ENCODE data around the gene STK11.
A peak's percentile ranks its signal among the peaks of the same experiment; 100 is the strongest.

STK11 gene

GRCh38 chr19:1240925-1241324 is 35.3 kb downstream of the STK11 start:
- Histone ChIP-seq H3K27ac (replicated peaks; ENCODE audit: low read length) (no peak overlapping the region), H4K91ac (ENCODE audit: low read depth, low read length, poor library complexity) (no peak overlapping the region), H2BK120ac (ENCODE audit: low read depth, low read length) (no peak overlapping the region), H3K4me2 (ENCODE audit: insufficient read depth, low read length, poor library complexity, severe bottlenecking) (no peak overlapping the region), H2BK12ac (ENCODE audit: low read length) (peak overlapping the region; percentile 84), H2AK5ac (ENCODE audit: low read depth, low read length) (peak overlapping the region; percentile 90), H4K8ac (ENCODE audit: low read depth, low read length) (no peak overlapping the region), H3K36me3 (replicated peaks in 1 of 2; ENCODE audit: control insufficient read depth in 2 of 2, insufficient read depth in 2 of 2, low read length in 2 of 2) (peaks cover 1 to 10% of the 10 kb centered on the region in 2 donors), H3K4ac (ENCODE audit: low read length) (no peak overlapping the region), H3K27me3 (ENCODE audit: control insufficient read depth in 3 of 3, insufficient read depth in 3 of 3, low read depth in 1 of 3, low read length in 3 of 3) (no peaks in the 10 kb centered on the region), H3K4me1 (ENCODE audit: control insufficient read depth in 2 of 2, insufficient read depth in 1 of 2, low read depth in 1 of 2, low read length in 2 of 2) (peaks cover 29 to 37% of the 10 kb centered on the region in 2 donors), H2AFZ (ENCODE audit: low read length) (peak overlapping the region; percentile 89), H3K9me3 (replicated peaks in 1 of 2; ENCODE audit: control insufficient read depth in 2 of 2, insufficient read depth in 1 of 2, low read depth in 1 of 2, low read length in 2 of 2) (no peaks in the 10 kb centered on the region), H3K18ac (ENCODE audit: low read length) (no peak overlapping the region), H3K14ac (ENCODE audit: low read length) (no peak overlapping the region), H2BK5ac (ENCODE audit: low read length) (no peak overlapping the region), H3K9ac (ENCODE audit: low read depth, low read length, poor library complexity) (peak overlapping the region; percentile 44), H3K23ac (ENCODE audit: low read depth, low read length, poor library complexity) (no peak overlapping the region), H2BK15ac (ENCODE audit: low read length) (no peak overlapping the region), H3K79me1 (ENCODE audit: low read depth, low read length) (peaks cover 21% of the 10 kb centered on the region), H3K4me3 (ENCODE audit: low read length in 2 of 2) (peak overlapping the region in 1 of 2 donors; percentile 63)
- DNase-seq (ENCODE audit: low spot score): no peak
- no CpG with 5 or more reads among the region's 15 CpGs for WGBS, 2 donors (ENCODE audit: extremely low coverage in 2 of 2, insufficient read length in 2 of 2, insufficient replicate concordance in 1 of 2)

GRCh38 chr19:1241417-1242095 is 36.0 kb downstream of the STK11 start, which contains the start of gene ATP5F1D:
ATP5F1D (plus strand) TSS chr19:1241751; CDS start chr19:1241851, 100 bp downstream.
- Histone ChIP-seq H4K91ac (ENCODE audit: low read depth, low read length, poor library complexity) (no peak within 1 kb of the TSS), H3K4me2 (ENCODE audit: insufficient read depth, low read length, poor library complexity, severe bottlenecking) (peak within 1 kb of the TSS; percentile 68), H2BK15ac (ENCODE audit: low read length) (peak within 1 kb of the TSS; percentile 96), H3K27ac (replicated peaks; ENCODE audit: low read length) (no peak within 1 kb of the TSS), H2BK120ac (ENCODE audit: low read depth, low read length) (no peak within 1 kb of the TSS), H3K18ac (ENCODE audit: low read length) (peak within 1 kb of the TSS; percentile 97), H3K27me3 (ENCODE audit: control insufficient read depth in 3 of 3, insufficient read depth in 3 of 3, low read depth in 1 of 3, low read length in 3 of 3) (no peaks in the 10 kb centered on the region), H3K79me1 (ENCODE audit: low read depth, low read length) (peaks cover 17% of the 10 kb centered on the region), H4K8ac (ENCODE audit: low read depth, low read length) (peak within 1 kb of the TSS; percentile 65), H2BK5ac (ENCODE audit: low read length) (peak within 1 kb of the TSS; percentile 54), H2AFZ (ENCODE audit: low read length) (peak within 1 kb of the TSS; percentile 89), H3K36me3 (replicated peaks in 1 of 2; ENCODE audit: control insufficient read depth in 2 of 2, insufficient read depth in 2 of 2, low read length in 2 of 2) (peaks cover 0 to 8% of the 10 kb centered on the region in 2 donors), H3K9ac (ENCODE audit: low read depth, low read length, poor library complexity) (peak within 1 kb of the TSS; percentile 99), H3K4ac (ENCODE audit: low read length) (peak within 1 kb of the TSS; percentile 38), H3K14ac (ENCODE audit: low read length) (peak within 1 kb of the TSS; percentile 71), H3K23ac (ENCODE audit: low read depth, low read length, poor library complexity) (peak within 1 kb of the TSS; percentile 92), H2BK12ac (ENCODE audit: low read length) (peak within 1 kb of the TSS; percentile 84), H3K4me3 (ENCODE audit: low read length in 2 of 2) (peak within 1 kb of the TSS; percentile 63 to 92), H3K4me1 (ENCODE audit: control insufficient read depth in 2 of 2, insufficient read depth in 1 of 2, low read depth in 1 of 2, low read length in 2 of 2) (peaks cover 29 to 37% of the 10 kb centered on the region in 2 donors), H3K9me3 (replicated peaks in 1 of 2; ENCODE audit: control insufficient read depth in 2 of 2, insufficient read depth in 1 of 2, low read depth in 1 of 2, low read length in 2 of 2) (no peaks in the 10 kb centered on the region), H2AK5ac (ENCODE audit: low read depth, low read length) (peak within 1 kb of the TSS; percentile 98)
- DNase-seq (ENCODE audit: low spot score): peak; percentile 87
- no CpG with 5 or more reads among the region's 79 CpGs for WGBS, 2 donors (ENCODE audit: extremely low coverage in 2 of 2, insufficient read length in 2 of 2, insufficient replicate concordance in 1 of 2)

- Histone ChIP-seq H2BK5ac (ENCODE audit: low read length) (peak overlapping the region; percentile 21), H3K4me2 (ENCODE audit: insufficient read depth, low read length, poor library complexity, severe bottlenecking) (no peak overlapping the region), H2BK15ac (ENCODE audit: low read length) (peak overlapping the region; percentile 67), H4K8ac (ENCODE audit: low read depth, low read length) (no peak overlapping the region), H3K36me3 (replicated peaks in 1 of 2; ENCODE audit: control insufficient read depth in 2 of 2, insufficient read depth in 2 of 2, low read length in 2 of 2) (peaks cover 0 to 8% of the 10 kb centered on the region in 2 donors), H3K23ac (ENCODE audit: low read depth, low read length, poor library complexity) (peak overlapping the region; percentile 89), H4K91ac (ENCODE audit: low read depth, low read length, poor library complexity) (no peak overlapping the region), H3K9me3 (replicated peaks in 1 of 2; ENCODE audit: control insufficient read depth in 2 of 2, insufficient read depth in 1 of 2, low read depth in 1 of 2, low read length in 2 of 2) (no peaks in the 10 kb centered on the region), H3K4ac (ENCODE audit: low read length) (peak overlapping the region; percentile 53), H3K27me3 (ENCODE audit: control insufficient read depth in 3 of 3, insufficient read depth in 3 of 3, low read depth in 1 of 3, low read length in 3 of 3) (no peaks in the 10 kb centered on the region), H3K4me1 (ENCODE audit: control insufficient read depth in 2 of 2, insufficient read depth in 1 of 2, low read depth in 1 of 2, low read length in 2 of 2) (peaks cover 25 to 32% of the 10 kb centered on the region in 2 donors), H3K4me3 (ENCODE audit: low read length in 2 of 2) (peak overlapping the region in 1 of 2 donors; percentile 46), H2AFZ (ENCODE audit: low read length) (no peak overlapping the region), H2BK120ac (ENCODE audit: low read depth, low read length) (no peak overlapping the region), H3K79me1 (ENCODE audit: low read depth, low read length) (peaks cover 14% of the 10 kb centered on the region), H2AK5ac (ENCODE audit: low read depth, low read length) (peak overlapping the region; percentile 92), H3K9ac (ENCODE audit: low read depth, low read length, poor library complexity) (no peak overlapping the region), H3K27ac (replicated peaks; ENCODE audit: low read length) (no peak overlapping the region), H3K18ac (ENCODE audit: low read length) (peak overlapping the region; percentile 83), H2BK12ac (ENCODE audit: low read length) (peak overlapping the region; percentile 58), H3K14ac (ENCODE audit: low read length) (no peak overlapping the region)
- no peak for DNase-seq (ENCODE audit: low spot score)
- WGBS, 2 donors (ENCODE audit: extremely low coverage in 2 of 2, insufficient read length in 2 of 2, insufficient replicate concordance in 1 of 2): no CpG with 5 or more reads among the region's 33 CpGs
Observed at GRCh38 chr19:1243768-1244692, 38.5 kb downstream of the STK11 start.

Data from neuronal stem cell (in vitro differentiated cells).